HG03521 (cell line): ENCODE data around the gene TBC1D13.
A peak's percentile ranks its signal among the peaks of the same experiment; 100 is the strongest.
"Not testable (repeated sequence)": the region's sequence is repeated elsewhere in the genome, so short reads cannot be mapped to it uniquely, and the experiment has no call there.

Experiments used
- ATAC-seq: cut with Tn5 transposase; IDR thresholded peaks from one replicate; pipeline ENCODE4 v1.9.1; 2021; ENCODE audit warnings: mild to moderate bottlenecking, moderate library complexity; ENCODE audit not compliant: unreplicated experiment

Gene TBC1D13

DNA sequence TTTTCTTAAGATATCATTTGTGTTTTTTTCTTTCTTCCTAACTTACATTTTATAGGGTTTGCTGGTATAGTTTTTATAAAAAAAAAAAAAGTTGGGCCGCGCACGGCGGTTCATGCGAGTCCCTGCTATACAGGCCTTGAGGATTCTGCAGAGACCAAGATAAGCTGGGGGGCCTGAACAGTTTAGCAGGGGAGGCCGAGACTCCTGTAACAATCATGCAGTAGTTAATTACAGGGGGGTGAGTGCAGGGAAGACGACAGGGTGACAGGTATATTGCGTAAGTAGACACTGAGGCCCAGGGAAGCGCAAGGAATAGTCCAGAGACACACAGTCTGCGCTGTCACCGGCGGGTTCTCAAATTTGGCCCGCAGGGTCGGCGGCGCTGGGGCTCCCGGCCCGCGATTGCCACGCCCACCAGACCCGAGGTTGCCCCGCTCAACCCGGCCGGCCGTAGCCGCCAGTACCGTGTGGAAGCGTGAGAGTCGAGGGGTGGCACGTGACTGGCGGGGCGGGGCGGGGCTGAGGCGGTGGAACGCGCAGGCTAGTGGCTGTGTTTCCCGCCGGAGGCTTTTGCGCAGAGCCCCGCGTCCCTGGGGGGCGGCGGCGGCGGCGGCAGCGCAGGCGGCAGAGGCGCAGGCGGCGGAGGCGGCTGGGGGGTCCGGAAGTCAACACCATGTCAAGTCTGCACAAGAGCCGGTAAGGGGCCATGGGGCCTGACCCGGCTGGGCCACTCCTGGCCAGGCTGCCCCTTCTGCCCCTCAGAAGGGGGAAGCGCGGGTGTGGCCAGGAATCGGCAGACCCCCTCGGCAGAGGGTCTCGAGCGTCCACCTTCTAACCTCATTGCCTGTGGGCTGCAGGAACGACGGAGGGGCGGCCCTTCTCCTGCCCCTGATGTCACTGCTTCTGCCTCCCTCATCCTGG is at the start of gene TBC1D13:
Gene TBC1D13 (plus strand): TSS at position 573 of the 921 bp plus-strand sequence. CDS start 101 bp downstream, at position 674.
- ATAC-seq = peak; percentile 90

GRCh38 chr9:128742401-128742800 is 44.7 kb upstream of the TBC1D13 start:
- no peak for ATAC-seq

GRCh38 chr9:128743421-128743820 is 43.6 kb upstream of the TBC1D13 start:
- no peak for ATAC-seq

DNA sequence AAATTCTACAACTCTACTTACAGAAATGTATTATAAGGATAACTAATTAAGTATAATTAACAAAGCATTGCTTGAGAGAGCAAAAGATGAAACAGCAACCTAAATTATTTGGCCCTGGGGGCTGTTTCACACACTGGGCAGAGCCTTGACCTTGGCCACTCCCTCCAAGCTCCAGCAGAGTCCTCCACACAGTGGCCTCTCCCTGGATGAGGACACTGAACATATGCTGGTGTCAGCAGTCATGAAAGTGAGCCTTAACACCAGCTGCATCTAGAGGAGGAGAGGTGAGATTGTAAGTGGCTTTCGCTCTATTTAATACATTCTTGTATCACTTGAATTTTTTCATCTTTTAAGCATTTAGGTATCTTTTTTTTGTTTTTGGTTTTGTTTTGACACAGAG is 39.8 kb upstream of the TBC1D13 start:
- no peak for ATAC-seq

GRCh38 chr9:128750926-128751595 is 36.0 kb upstream of the TBC1D13 start:
- ATAC-seq = no peak

DNA sequence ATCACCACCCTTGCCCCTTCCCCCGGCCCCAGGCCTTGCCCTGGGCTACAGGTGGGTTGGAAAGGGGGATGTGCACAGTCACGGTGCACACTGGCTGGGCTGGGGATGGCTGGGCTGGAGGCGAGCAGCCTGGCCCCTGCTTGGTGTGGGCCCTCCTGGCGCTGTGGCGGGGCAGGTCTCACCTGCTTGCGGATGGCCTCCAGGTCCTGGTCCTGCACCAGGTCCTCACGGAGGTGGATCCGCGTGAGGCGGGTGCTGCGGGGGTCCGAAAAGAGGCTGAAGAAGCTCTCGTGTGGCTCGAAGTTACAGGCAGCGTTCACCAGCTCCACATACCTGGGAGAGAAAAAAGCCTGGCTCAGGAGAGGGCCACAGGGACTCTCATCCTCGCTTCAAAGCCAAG is 33.4 kb upstream of the TBC1D13 start:
- no peak for ATAC-seq

DNA sequence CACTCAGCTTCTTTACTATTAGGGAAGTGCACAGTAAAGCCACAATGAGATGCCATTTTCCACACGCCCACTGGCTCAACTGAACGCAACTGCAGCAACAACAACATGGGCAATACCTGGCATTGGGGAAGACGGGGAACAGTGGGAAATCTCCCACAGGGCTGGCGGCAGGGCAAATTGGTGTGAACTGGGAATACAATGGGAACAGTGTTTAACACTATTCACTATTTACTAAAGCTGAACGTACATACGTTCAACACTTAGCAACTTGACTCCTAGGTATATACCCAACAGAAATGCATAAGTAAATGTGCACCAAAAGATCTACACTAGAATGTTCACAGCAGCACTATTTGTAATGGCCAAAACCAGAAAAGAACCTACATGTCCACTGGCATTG is 29.5 kb upstream of the TBC1D13 start:
- no peak for ATAC-seq

GRCh38 chr9:128762671-128763449 is 24.2 kb upstream of the TBC1D13 start:
- no peak for ATAC-seq

- ATAC-seq = no peak
Measured at GRCh38 chr9:128764361-128764760, 22.7 kb upstream of the TBC1D13 start.

- ATAC-seq = no peak
Measured at GRCh38 chr9:128765499-128765898, 21.6 kb upstream of the TBC1D13 start.

GRCh38 chr9:128768606-128769005 is 18.4 kb upstream of the TBC1D13 start:
- ATAC-seq = no peak

GRCh38 chr9:128770286-128771030 is 16.6 kb upstream of the TBC1D13 start:
- no peak for ATAC-seq

DNA sequence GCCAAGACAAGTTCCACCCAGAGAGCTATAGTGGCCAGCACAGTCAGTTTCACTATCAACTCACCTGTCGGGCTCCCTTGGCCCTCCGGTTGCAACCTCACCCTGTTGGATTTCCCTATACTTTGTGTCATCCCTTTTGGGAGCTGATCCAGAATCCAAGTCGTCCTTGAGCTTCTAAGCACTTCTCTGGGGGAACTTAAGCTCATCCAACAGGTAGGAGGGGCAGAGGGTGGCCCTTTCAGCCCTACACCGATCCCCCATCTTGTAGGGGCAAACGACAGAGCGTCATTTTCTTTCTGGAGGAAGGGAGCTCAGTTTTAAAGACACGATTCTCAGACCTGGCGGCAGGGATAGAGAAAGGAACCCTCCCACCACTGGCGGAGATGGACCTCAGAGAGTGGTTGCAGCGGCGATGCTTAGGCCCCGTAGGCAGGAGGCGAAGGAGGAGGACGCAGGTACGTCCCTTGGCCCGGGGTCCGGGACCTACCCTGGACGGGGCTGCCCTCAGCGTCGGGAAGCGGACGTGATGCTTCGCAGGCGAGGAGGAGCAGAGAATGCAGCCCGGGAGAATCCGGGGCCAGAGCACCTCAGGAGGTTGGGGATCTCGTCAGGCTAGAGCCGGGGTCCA is 15.8 kb upstream of the TBC1D13 start:
- ATAC-seq = peak; percentile 24

- ATAC-seq = peak; percentile 89
Measured at GRCh38 chr9:128771745-128772519, 15.1 kb upstream of the TBC1D13 start, which contains the start of gene ZER1. Gene ZER1 (minus strand): TSS chr9:128771927. CDS start chr9:128755565, 16,362 bp downstream.

DNA sequence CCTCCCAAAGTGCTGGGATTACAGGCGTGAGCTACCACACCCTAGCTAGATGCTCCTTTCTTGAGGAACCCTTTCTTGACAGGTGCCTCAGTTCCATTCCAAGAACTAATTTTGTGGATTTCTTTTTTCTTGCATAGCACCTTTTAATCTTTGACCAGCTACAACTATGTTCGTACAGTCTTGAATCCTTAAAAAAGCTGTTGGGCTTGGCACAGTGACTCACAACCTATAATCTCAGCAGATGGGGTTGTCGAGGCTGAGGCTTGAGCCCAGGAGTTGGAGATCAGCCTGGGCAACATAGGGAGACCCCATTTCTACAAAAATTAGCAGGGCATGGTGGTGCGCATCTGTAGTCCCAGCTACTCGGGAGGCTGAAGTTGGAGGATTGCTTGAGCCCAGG is 14.0 kb upstream of the TBC1D13 start:
- no peak for ATAC-seq

DNA sequence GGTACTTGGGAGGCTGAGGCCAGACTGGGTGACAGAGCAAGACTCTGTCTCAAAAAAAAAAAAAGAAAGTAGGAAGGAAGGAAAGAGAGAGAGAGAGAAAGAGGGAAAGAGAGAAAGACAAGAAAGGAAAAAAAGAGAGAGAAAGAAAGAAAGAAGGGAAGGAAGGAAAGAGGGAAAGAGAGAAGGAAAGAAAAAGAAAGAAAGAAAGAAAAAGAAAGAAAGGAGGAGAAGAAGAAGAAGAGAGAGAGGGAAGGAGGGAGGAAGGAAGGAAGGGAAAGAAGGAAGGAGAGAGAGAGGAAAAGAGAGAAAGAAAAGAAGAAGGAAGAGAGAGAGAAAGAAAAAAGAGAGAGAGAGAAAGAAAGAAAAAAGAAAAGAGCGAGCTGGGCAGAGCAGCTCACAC is 12.2 kb upstream of the TBC1D13 start:
- no peak for ATAC-seq

GRCh38 chr9:128780093-128780492 is 7.0 kb upstream of the TBC1D13 start:
- ATAC-seq = not testable (repeated sequence)

- no peak for ATAC-seq
Measured at GRCh38 chr9:128781187-128782070, 5.6 kb upstream of the TBC1D13 start.
